SU-DHL-6 (cell line): ENCODE data around the gene FAM20C.

Experiments used
- H2AFZ ChIP-seq: fragments of 200-600 bp; sonication (generic); 2 replicates; pipeline ENCODE4 v1.6.1; 2014; ENCODE audit warnings: low read depth, mild to moderate bottlenecking, moderate library complexity, mixed read lengths, antibody characterized with exemption, low read length; ENCODE audit not compliant: severe bottlenecking
- H3F3A ChIP-seq: fragments of 200-600 bp; shearing (Covaris generic); 2 replicates; pipeline ENCODE4 v1.6.0; 2016; ENCODE audit warnings: antibody characterized with exemption, mild to moderate bottlenecking; ENCODE audit not compliant: insufficient read depth
- H3K27ac ChIP-seq: fragments of 200-600 bp; sonication (generic); 2 replicates; pipeline ENCODE4 v1.5.1; 2016; ENCODE audit warnings: low read depth, mild to moderate bottlenecking, low read length, moderate library complexity, mixed read lengths
- H3K27me3 ChIP-seq: fragments of 200-600 bp; sonication (generic), shearing (Covaris generic); 2 replicates; pipeline ENCODE4 v1.6.0; 2014; ENCODE audit warnings: mild to moderate bottlenecking, low read length
- H3K36me3 ChIP-seq: fragments of 200-600 bp; sonication (generic); 2 replicates; pipeline ENCODE4 v1.6.1; 2014; ENCODE audit warnings: mild to moderate bottlenecking, low read length, mixed read lengths
- H3K4me2 ChIP-seq: fragments of 300-600, 200-600 bp; shearing (Covaris generic), sonication (generic); 2 replicates; pipeline ENCODE4 v1.6.0; 2014; ENCODE audit warnings: low read length, low read depth, mild to moderate bottlenecking; ENCODE audit not compliant: poor library complexity, severe bottlenecking
- H3K4me3 ChIP-seq: fragments of 200-600 bp; sonication (generic); 2 replicates; pipeline ENCODE4 v1.5.1; 2014; ENCODE audit warnings: antibody characterized with exemption, low read length, mild to moderate bottlenecking, mixed read lengths; ENCODE audit not compliant: insufficient read depth, poor library complexity, severe bottlenecking
- H3K79me2 ChIP-seq: fragments of 200-600 bp; sonication (generic); 2 replicates; pipeline ENCODE4 v1.6.1; 2014; ENCODE audit warnings: mild to moderate bottlenecking, low read length, moderate library complexity; ENCODE audit not compliant: insufficient read depth
- H3K9ac ChIP-seq: fragments of 200-600 bp; sonication (generic); 2 replicates; pipeline ENCODE4 v1.7.0; 2014; ENCODE audit warnings: mild to moderate bottlenecking, low read length
- H3K9me2 ChIP-seq: fragments of 200-600 bp; sonication (generic); replicated peaks from 2 replicates; pipeline ENCODE4 v1.6.1; 2014; ENCODE audit warnings: low read length; ENCODE audit not compliant: insufficient read depth
- H3K9me3 ChIP-seq: fragments of 200-600 bp; sonication (generic); 2 replicates; pipeline ENCODE4 v1.6.1; 2014; ENCODE audit warnings: low read length, mixed read lengths; ENCODE audit not compliant: insufficient read depth
- H4K20me1 ChIP-seq: fragments of 200-600 bp; sonication (generic); 2 replicates; pipeline ENCODE4 v1.6.1; 2014; ENCODE audit warnings: low read depth, mild to moderate bottlenecking, antibody characterized with exemption, low read length, moderate library complexity, mixed read lengths
- CTCF ChIP-seq: fragments of 200-600 bp; sonication (generic); IDR thresholded peaks from one replicate; pipeline ENCODE4 v1.5.1; 2017; ENCODE audit warnings: antibody characterized with exemption, mild to moderate bottlenecking, low read length, moderate library complexity; ENCODE audit not compliant: insufficient read depth, poor library complexity, severe bottlenecking
- EZH2phosphoT487 ChIP-seq: fragments of 200-600 bp; sonication (generic), shearing (Covaris generic); conservative IDR thresholded peaks from 2 replicates; pipeline ENCODE4 v1.6.1; 2018; ENCODE audit warnings: mild to moderate bottlenecking, antibody characterized with exemption, low read length, moderate library complexity, mixed read lengths

The FAM20C gene

GRCh38 chr7:236967-237366 lies 44.6 kb downstream of the FAM20C start:
- Histone ChIP-seq H3K27me3 (no peaks in the 10 kb centered on the region), H3K9ac (no peak overlapping the region), H3K4me3 (no peak overlapping the region), H3K4me2 (no peak overlapping the region), H3K36me3 (no peaks in the 10 kb centered on the region), H3F3A (no peaks in the 10 kb centered on the region), H3K79me2 (no peaks in the 10 kb centered on the region), H3K9me2 (no peaks in the 10 kb centered on the region), H2AFZ (no peak overlapping the region), H3K9me3 (no peaks in the 10 kb centered on the region), H4K20me1 (no peaks in the 10 kb centered on the region), H3K27ac (no peak overlapping the region)
- no peak for TF ChIP-seq CTCF
- no peak for TF ChIP-seq EZH2phosphoT487

GRCh38 chr7:237385-237784 lies 45.0 kb downstream of the FAM20C start:
- Histone ChIP-seq H3K27ac (no peak overlapping the region), H3K4me3 (no peak overlapping the region), H3K79me2 (no peaks in the 10 kb centered on the region), H3K9me3 (no peaks in the 10 kb centered on the region), H3K36me3 (no peaks in the 10 kb centered on the region), H3K4me2 (no peak overlapping the region), H3K9me2 (no peaks in the 10 kb centered on the region), H2AFZ (no peak overlapping the region), H4K20me1 (no peaks in the 10 kb centered on the region), H3F3A (no peaks in the 10 kb centered on the region), H3K27me3 (no peaks in the 10 kb centered on the region), H3K9ac (no peak overlapping the region)
- TF ChIP-seq CTCF (no peak), EZH2phosphoT487 (no peak)

GRCh38 chr7:240146-240676 lies 47.8 kb downstream of the FAM20C start:
- Histone ChIP-seq H2AFZ (no peak overlapping the region), H3K9me2 (no peaks in the 10 kb centered on the region), H3K36me3 (no peaks in the 10 kb centered on the region), H3K4me2 (no peak overlapping the region), H4K20me1 (no peaks in the 10 kb centered on the region), H3K27me3 (no peaks in the 10 kb centered on the region), H3K9ac (no peak overlapping the region), H3K4me3 (no peak overlapping the region), H3K9me3 (no peaks in the 10 kb centered on the region), H3K79me2 (no peaks in the 10 kb centered on the region), H3K27ac (no peak overlapping the region), H3F3A (no peaks in the 10 kb centered on the region)
- TF ChIP-seq CTCF (no peak), EZH2phosphoT487 (no peak)
